ENCODE data around the gene SLC1A2. TPM values are rescaled to one million over a fixed set of nuclear protein-coding genes. Genes with fewer than 3 reads are reported as not detected.

SLC1A2 gene
- total RNA-seq, 1 donor from 2014 or later, result 54.3 TPM

DNA sequence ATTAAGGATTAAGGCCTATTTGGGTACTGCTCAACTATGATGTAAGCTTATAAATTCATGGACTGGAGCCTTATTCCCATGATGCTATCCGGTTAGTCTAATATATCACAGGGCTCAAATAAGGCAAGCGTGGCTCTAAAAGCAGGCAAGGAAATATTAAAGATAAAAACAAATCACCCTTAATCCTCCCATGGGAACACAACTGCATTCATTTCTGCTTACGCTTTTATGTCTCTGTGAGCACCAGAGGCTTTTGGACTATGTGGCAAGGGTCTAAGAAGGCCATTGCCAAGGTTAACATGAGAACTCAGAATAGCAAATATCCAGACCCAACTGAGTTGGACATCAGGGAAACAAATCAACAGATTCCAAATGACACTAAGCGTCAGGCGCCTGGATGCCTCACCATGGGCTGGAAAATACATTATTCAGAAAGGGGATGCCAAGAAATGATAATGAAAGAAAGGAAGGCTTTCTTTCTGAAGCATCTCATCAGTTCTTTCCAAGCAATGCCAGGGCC, 138.1 kb downstream of the SLC1A2 start:
- Mint-ChIP-seq H3K27me3 (ENCODE audit: unreplicated experiment) (no peaks in the 10 kb centered on the region), H3K4me1 (ENCODE audit: low read depth, unreplicated experiment) (no peaks in the 10 kb centered on the region), H3K9me3 (ENCODE audit: unreplicated experiment) (no peaks in the 10 kb centered on the region), H3K36me3 (ENCODE audit: unreplicated experiment) (peaks cover 16% of the 10 kb centered on the region), H3K4me3 (ENCODE audit: unreplicated experiment) (no peak overlapping the region), H3K27ac (ENCODE audit: unreplicated experiment) (no peak overlapping the region)
- DNase-seq, result no peak
- TF ChIP-seq, protein P1, sequence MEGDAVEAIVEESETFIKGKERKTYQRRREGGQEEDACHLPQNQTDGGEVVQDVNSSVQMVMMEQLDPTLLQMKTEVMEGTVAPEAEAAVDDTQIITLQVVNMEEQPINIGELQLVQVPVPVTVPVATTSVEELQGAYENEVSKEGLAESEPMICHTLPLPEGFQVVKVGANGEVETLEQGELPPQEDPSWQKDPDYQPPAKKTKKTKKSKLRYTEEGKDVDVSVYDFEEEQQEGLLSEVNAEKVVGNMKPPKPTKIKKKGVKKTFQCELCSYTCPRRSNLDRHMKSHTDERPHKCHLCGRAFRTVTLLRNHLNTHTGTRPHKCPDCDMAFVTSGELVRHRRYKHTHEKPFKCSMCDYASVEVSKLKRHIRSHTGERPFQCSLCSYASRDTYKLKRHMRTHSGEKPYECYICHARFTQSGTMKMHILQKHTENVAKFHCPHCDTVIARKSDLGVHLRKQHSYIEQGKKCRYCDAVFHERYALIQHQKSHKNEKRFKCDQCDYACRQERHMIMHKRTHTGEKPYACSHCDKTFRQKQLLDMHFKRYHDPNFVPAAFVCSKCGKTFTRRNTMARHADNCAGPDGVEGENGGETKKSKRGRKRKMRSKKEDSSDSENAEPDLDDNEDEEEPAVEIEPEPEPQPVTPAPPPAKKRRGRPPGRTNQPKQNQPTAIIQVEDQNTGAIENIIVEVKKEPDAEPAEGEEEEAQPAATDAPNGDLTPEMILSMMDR (IDR thresholded peaks at IDR 0.05; ENCODE audit: partially characterized antibody, unreplicated experiment), result no peak

DNA sequence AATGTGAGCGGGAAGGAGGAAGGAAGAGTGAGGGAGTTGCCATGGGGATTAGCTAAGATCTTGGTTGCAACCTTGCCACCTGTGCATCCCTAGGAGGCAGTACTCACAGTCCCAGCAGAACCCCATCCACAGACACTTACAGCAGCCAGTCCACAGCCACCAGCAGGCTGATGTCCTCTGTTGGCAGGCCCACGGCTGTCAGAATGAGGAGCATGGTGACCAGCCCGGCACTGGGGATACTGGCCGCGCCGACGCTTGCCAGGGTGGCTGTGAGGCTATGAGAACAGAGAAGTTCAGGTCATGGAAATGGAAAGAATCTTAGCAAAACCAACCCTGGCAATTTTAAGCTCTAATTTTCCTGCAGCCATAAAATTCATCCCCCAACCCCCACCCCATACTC, 138.6 kb downstream of the SLC1A2 start:
- Mint-ChIP-seq H3K36me3 (ENCODE audit: unreplicated experiment) (peaks cover 20% of the 10 kb centered on the region), H3K9me3 (ENCODE audit: unreplicated experiment) (no peaks in the 10 kb centered on the region), H3K4me3 (ENCODE audit: unreplicated experiment) (no peak overlapping the region), H3K27me3 (ENCODE audit: unreplicated experiment) (no peaks in the 10 kb centered on the region), H3K4me1 (ENCODE audit: low read depth, unreplicated experiment) (no peaks in the 10 kb centered on the region), H3K27ac (ENCODE audit: unreplicated experiment) (no peak overlapping the region)
- no peak for DNase-seq
- TF ChIP-seq, protein P1 (IDR thresholded peaks at IDR 0.05; ENCODE audit: partially characterized antibody, unreplicated experiment), result no peak

- Mint-ChIP-seq H3K27me3 (ENCODE audit: unreplicated experiment) (peaks cover 3% of the 10 kb centered on the region), H3K4me1 (ENCODE audit: low read depth, unreplicated experiment) (no peaks in the 10 kb centered on the region), H3K27ac (ENCODE audit: unreplicated experiment) (no peak overlapping the region), H3K4me3 (ENCODE audit: unreplicated experiment) (no peak overlapping the region), H3K9me3 (ENCODE audit: unreplicated experiment) (no peaks in the 10 kb centered on the region), H3K36me3 (ENCODE audit: unreplicated experiment) (peaks cover 20% of the 10 kb centered on the region)
- TF ChIP-seq, protein P1 (IDR thresholded peaks at IDR 0.05; ENCODE audit: partially characterized antibody, unreplicated experiment), result no peak
- no peak for DNase-seq
These were observed 141.5 kb downstream of the SLC1A2 start for GRCh38 chr11:35277827-35278226.

DNA sequence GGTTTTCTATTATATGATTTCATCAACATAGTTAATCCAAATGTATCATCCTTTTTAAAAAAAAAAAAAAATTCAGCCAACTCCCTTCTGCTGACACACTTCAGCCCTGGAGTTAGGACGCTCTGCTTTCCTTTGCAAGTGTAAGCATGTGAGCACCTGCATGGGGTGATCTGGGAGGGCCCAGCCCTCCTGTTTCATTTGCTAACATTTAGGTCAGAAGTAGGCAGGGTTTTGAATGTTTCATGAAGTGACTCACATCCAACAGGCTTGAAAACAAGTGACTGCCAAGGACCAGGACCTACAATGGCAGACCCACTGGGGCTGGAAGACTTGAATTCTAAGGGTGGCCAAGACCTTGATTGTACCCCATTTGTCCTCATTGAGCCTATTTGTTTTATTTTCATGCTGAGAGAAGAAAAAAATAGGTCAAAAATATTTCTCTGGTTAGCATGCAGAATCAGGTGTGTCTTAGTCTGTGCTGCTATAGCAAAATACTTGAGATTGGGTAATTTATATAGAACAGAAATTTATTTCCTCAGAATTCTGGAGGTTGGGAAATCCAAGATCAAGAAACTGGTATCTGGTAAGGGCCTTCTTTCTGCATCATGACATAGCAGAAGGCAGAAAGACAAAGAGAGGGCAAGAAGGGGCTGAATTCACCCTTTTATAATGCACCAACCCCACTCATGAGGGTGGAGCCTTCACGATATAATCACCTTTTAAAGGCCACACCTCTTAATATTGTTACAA, 142.8 kb downstream of the SLC1A2 start:
- no peak overlapping the region for H3K4me3 Mint-ChIP-seq (ENCODE audit: unreplicated experiment)
- peaks cover 25% of the 10 kb centered on the region for H3K36me3 Mint-ChIP-seq (ENCODE audit: unreplicated experiment)
- H3K4me1 Mint-ChIP-seq (ENCODE audit: low read depth, unreplicated experiment), result no peaks in the 10 kb centered on the region

DNA sequence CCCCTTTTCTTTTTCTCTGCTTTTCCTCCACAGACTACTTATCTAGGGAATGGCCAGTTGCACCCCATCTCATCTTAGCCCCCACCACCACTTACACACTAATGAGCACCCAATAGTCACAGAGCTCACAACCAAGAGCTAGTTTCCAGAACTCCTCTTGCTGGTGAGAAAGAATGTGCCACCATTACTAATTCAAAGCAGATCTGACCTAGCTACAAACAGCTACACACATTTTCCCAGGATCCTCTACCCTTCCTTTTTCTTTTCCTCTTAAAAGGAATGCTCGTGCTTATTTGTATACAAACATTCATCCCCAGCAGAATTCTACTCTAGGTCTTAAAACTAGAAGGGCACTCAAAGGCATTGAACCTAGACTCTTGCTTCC, 143.6 kb downstream of the SLC1A2 start:
- H3K4me1 Mint-ChIP-seq (ENCODE audit: low read depth, unreplicated experiment), result peaks cover 4% of the 10 kb centered on the region
- peaks cover 3% of the 10 kb centered on the region for H3K27me3 Mint-ChIP-seq (ENCODE audit: unreplicated experiment)
- H3K36me3 Mint-ChIP-seq (ENCODE audit: unreplicated experiment), result peaks cover 29% of the 10 kb centered on the region
- TF ChIP-seq, protein P1 (IDR thresholded peaks at IDR 0.05; ENCODE audit: partially characterized antibody, unreplicated experiment), result no peak
- H3K9me3 Mint-ChIP-seq (ENCODE audit: unreplicated experiment), result no peaks in the 10 kb centered on the region
- DNase-seq, result no peak
- H3K27ac Mint-ChIP-seq (ENCODE audit: unreplicated experiment), result no peak overlapping the region
- no peak overlapping the region for H3K4me3 Mint-ChIP-seq (ENCODE audit: unreplicated experiment)

More for the DNA sequence above, 142.8 kb downstream of the SLC1A2 start:
- TF ChIP-seq, protein P1 (IDR thresholded peaks at IDR 0.05; ENCODE audit: partially characterized antibody, unreplicated experiment), result no peak
- H3K27ac Mint-ChIP-seq (ENCODE audit: unreplicated experiment), result no peak overlapping the region
- DNase-seq, result no peak
- H3K9me3 Mint-ChIP-seq (ENCODE audit: unreplicated experiment), result no peaks in the 10 kb centered on the region
- peaks cover 3% of the 10 kb centered on the region for H3K27me3 Mint-ChIP-seq (ENCODE audit: unreplicated experiment)
